IMR-90 (cell line): ENCODE data around the gene NUDT3.

ENCODE experiments used
- BHLHE40 ChIP-seq: fragments of 150-350 bp; IDR thresholded peaks from 2 replicates; pipeline ENCODE4 v1.6.1; 2016; ENCODE audit warnings: mild to moderate bottlenecking, low read depth, low read length
- NFE2L2 ChIP-seq: fragments of 150-350 bp; IDR thresholded peaks from 2 replicates; pipeline ENCODE4 v1.6.1; 2016; ENCODE audit warnings: low read depth, mild to moderate bottlenecking, low read length
- POLR2A ChIP-seq: IDR thresholded peaks from 2 replicates; pipeline ENCODE4 v1.6.1; 2012; ENCODE audit warnings: mild to moderate bottlenecking, low read depth, low read length
- RAD21 ChIP-seq: IDR thresholded peaks from 2 replicates; pipeline ENCODE4 v1.6.1; 2012; ENCODE audit warnings: low read length, improper control_type of control experiment
- RCOR1 ChIP-seq: IDR thresholded peaks from 2 replicates; pipeline ENCODE4 v1.6.1; 2012; ENCODE audit warnings: mild to moderate bottlenecking, low read length, improper control_type of control experiment; ENCODE audit not compliant: insufficient replicate concordance
- RFX5 ChIP-seq: IDR thresholded peaks from 2 replicates; pipeline ENCODE4 v1.8.0; 2012; ENCODE audit warnings: low read depth, mild to moderate bottlenecking, low read length, moderate library complexity
- SMC3 ChIP-seq: fragments of 150-350 bp; IDR thresholded peaks from 2 replicates; pipeline ENCODE4 v1.6.1; 2016; ENCODE audit warnings: low read depth, mild to moderate bottlenecking, antibody characterized with exemption, low read length, moderate library complexity
- TF ChIP-seq, protein P1 (sequence below): fragments of 150-350 bp; IDR thresholded peaks from 2 replicates; pipeline ENCODE4 v1.6.1; 2016; ENCODE audit warnings: low read depth, mild to moderate bottlenecking, low read length, moderate library complexity, borderline replicate concordance
- TF ChIP-seq, protein P2 (sequence below): conservative IDR thresholded peaks from 2 replicates; pipeline ENCODE4 v1.5.1; 2012; ENCODE audit warnings: mild to moderate bottlenecking, low read depth, low read length, improper control_type of control experiment
- TF ChIP-seq, protein P3 (sequence below): fragments of 150-350 bp; IDR thresholded peaks from 2 replicates; pipeline ENCODE4 v1.6.1; 2017; ENCODE audit warnings: mild to moderate bottlenecking, antibody characterized with exemption, low read length, low read depth

DNA sequence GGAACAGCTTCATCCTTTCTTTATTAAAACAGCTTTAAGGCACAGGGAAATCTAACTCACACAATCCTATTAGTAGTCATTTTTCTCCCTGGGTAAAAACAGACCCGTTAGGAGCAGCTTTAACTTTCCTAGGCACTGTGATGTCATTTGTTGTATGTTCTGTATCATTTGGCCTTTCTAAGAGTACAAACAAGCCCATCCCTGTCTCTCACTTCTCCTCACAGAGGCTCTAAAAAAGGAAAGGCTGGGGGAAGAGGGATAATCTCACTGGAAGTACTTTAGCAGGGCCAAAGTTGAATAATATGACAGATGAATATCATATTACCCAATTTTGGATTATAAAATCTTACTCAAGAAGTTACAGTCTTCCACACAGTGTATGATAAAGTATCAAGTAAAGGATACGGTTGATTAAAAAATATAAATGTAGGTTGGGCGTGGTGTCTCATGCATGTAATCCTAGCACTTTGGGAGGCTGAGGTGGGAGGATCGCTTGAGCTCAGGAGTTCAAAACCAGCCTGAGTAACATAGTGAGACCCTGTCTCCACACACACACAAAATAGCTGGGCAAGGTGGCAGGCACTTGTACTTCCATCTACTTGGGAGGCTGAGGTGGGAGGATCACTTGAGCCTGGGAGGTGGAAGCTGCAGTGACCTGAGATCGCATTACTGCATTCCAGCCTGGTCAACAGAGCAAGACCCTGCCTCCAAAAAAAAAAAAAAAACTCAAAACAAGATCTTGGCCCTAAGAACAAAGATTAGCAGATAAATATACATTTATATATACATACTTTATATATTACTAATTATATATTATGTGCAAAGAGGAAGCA, 7.9 kb downstream of the NUDT3 start:
- TF ChIP-seq, protein P1, sequence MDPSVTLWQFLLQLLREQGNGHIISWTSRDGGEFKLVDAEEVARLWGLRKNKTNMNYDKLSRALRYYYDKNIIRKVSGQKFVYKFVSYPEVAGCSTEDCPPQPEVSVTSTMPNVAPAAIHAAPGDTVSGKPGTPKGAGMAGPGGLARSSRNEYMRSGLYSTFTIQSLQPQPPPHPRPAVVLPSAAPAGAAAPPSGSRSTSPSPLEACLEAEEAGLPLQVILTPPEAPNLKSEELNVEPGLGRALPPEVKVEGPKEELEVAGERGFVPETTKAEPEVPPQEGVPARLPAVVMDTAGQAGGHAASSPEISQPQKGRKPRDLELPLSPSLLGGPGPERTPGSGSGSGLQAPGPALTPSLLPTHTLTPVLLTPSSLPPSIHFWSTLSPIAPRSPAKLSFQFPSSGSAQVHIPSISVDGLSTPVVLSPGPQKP, result no peak
- TF ChIP-seq RCOR1, result no peak
- TF ChIP-seq, protein P2, sequence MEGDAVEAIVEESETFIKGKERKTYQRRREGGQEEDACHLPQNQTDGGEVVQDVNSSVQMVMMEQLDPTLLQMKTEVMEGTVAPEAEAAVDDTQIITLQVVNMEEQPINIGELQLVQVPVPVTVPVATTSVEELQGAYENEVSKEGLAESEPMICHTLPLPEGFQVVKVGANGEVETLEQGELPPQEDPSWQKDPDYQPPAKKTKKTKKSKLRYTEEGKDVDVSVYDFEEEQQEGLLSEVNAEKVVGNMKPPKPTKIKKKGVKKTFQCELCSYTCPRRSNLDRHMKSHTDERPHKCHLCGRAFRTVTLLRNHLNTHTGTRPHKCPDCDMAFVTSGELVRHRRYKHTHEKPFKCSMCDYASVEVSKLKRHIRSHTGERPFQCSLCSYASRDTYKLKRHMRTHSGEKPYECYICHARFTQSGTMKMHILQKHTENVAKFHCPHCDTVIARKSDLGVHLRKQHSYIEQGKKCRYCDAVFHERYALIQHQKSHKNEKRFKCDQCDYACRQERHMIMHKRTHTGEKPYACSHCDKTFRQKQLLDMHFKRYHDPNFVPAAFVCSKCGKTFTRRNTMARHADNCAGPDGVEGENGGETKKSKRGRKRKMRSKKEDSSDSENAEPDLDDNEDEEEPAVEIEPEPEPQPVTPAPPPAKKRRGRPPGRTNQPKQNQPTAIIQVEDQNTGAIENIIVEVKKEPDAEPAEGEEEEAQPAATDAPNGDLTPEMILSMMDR, result no peak
- no peak for TF ChIP-seq RAD21
- no peak for TF ChIP-seq POLR2A
- no peak for TF ChIP-seq NFE2L2
- TF ChIP-seq BHLHE40, result no peak
- no peak for TF ChIP-seq RFX5
- TF ChIP-seq, protein P3, sequence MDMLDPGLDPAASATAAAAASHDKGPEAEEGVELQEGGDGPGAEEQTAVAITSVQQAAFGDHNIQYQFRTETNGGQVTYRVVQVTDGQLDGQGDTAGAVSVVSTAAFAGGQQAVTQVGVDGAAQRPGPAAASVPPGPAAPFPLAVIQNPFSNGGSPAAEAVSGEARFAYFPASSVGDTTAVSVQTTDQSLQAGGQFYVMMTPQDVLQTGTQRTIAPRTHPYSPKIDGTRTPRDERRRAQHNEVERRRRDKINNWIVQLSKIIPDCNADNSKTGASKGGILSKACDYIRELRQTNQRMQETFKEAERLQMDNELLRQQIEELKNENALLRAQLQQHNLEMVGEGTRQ, result no peak
- no peak for TF ChIP-seq SMC3
